ENCODE results near the gene AP3D1.
A peak's percentile ranks its signal among the peaks of the same experiment; 100 is the strongest.

- TF ChIP-seq, protein P1, sequence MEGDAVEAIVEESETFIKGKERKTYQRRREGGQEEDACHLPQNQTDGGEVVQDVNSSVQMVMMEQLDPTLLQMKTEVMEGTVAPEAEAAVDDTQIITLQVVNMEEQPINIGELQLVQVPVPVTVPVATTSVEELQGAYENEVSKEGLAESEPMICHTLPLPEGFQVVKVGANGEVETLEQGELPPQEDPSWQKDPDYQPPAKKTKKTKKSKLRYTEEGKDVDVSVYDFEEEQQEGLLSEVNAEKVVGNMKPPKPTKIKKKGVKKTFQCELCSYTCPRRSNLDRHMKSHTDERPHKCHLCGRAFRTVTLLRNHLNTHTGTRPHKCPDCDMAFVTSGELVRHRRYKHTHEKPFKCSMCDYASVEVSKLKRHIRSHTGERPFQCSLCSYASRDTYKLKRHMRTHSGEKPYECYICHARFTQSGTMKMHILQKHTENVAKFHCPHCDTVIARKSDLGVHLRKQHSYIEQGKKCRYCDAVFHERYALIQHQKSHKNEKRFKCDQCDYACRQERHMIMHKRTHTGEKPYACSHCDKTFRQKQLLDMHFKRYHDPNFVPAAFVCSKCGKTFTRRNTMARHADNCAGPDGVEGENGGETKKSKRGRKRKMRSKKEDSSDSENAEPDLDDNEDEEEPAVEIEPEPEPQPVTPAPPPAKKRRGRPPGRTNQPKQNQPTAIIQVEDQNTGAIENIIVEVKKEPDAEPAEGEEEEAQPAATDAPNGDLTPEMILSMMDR (IDR thresholded peaks at IDR 0.05) = no peak
- TF ChIP-seq POLR2A (IDR thresholded peaks at IDR 0.05) (peak; percentile 74), EP300 (IDR thresholded peaks at IDR 0.05) (no peak)
Measured at GRCh38 chr19:2055931-2056836, 95.2 kb downstream of the AP3D1 start.

Data from ovary (tissue), 3 donors.